HG03439 (cell line): ENCODE data around the gene LPP.

ENCODE experiments used
- ATAC-seq: cut with Tn5 transposase; IDR thresholded peaks from one replicate; pipeline ENCODE4 v1.9.1; 2021; ENCODE audit warnings: mild to moderate bottlenecking, moderate library complexity; ENCODE audit not compliant: unreplicated experiment

LPP gene

DNA sequence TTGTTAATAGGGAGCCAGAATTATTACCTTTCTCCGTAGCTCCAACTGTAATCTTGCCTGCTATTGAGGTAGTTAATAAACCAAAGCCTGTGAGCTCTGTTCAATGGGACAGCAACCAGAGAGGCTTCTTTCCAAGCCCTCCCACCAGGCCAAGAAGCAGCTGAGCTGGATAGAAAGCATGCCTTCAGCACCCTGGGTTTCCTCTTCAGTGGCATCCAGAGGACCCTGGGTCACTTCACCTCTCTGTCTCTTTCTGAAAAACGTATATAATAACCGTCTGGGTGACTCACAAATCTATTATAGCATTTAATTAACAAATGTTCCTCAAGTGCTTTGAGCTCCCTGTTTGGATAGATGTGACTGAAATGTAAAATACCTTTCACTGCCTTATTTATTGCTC lies 420.0 kb downstream of the LPP start:
- ATAC-seq, result no peak

DNA sequence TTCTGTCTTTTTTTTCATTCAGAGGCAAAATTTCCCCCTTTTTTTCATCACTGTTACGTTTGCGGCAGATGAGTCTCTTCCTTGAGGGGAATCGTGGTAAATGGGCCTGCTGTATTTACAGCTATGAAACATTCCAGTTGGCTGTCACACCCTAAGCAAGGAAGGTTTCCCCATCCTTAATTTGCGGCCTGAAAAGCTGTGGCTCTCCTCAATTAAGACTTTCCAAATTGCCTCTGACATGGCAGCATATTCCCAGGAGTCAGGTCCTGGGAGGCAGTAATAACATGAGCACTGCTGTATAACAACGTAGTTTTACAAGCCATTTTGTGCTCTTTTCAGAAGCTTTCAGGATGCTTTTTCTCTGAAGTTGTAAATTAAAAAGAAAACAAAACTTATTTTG lies 420.9 kb downstream of the LPP start:
- no peak for ATAC-seq

DNA sequence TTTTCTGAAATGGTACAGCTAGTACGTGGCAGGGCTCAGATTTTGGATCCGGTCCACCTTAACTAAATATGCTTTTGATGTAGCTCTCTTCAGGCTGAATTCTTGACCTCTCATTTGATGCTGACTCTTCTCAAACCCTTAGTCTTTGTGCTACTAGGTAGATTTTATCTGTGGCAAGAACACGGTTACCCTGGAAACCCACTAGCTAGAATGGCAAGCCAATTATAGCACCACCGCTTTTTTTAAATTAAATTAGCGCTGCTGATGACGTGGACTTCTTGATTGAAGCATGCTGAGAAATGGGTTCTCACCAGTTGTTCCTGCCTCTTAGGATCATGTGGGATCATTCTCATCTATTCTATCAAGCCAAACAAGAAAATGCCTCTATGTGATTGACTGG lies 421.5 kb downstream of the LPP start:
- ATAC-seq, result no peak

DNA sequence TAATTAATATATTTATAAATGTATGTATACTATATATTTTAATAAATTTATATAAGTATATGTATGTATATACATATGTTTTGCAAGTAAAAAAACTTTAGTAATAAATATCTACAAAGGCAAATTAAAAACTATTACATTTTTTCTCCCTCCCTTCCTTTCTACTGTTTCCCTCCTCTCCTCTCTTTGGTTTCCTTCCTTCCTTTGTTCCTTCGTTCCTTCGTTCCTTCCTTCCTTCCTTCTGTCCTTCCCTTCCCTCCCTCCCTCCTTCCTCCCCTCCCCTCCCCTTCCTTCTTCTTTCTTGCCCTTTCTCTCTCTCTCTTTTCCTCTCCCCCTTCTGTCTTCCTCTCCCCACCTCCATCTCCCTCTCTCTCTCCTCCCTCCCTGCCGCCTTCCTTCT lies 423.6 kb downstream of the LPP start:
- ATAC-seq, result no peak

DNA sequence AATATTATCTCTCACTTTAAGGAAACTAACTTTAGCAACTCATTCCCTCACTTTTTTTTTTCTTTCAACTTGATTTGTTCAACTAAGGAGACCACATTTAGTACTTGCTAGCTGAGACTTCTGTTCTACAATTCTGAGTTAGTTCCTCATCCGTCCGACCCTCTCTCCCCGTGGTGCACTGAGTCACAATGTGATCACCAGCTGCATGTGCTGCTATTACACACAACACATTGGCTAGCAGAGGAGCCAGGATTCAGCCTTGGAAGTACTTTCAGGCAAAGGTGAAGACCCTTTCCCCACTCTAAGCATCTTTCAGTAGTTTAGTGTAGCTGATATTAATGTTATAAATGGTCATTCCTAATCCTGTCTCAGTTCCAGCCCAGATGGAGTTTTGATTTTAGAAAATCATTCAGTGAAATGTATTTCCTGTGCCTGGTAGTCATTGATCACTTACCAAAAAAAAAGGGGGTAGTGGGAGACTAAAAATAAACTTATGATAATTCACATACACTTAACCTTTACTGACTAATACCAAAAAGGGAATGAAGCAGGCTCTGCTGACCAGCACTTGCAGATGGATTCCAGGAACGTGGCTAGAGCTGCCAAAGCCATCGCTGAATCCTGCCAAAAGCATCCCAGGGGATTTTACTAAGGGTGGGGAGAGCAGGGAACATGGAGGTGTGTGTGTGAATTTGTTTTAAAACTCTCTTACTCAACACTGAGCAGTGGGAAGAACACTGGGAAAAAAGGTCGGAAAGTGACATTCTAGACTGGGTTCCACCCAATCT lies 424.8 kb downstream of the LPP start:
- no peak for ATAC-seq

DNA sequence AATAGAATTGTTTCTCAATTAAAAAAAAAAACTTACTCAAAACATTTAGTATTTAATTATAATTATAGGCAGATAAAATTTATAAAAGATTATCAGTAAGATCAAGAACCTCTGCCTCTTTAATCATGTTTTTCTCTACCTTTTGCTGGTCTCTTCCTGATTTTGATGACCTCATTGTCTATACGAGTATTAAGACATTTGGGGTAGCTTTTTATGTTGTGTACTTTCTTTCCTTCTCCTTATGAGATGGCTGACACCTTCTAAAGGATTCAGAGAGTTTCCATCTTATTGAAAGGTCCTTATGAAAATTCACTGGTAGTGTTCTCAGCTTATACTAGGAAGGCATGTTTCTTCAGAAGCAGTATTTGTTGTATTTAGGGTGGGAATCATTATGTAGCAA lies 426.3 kb downstream of the LPP start:
- no peak for ATAC-seq

DNA sequence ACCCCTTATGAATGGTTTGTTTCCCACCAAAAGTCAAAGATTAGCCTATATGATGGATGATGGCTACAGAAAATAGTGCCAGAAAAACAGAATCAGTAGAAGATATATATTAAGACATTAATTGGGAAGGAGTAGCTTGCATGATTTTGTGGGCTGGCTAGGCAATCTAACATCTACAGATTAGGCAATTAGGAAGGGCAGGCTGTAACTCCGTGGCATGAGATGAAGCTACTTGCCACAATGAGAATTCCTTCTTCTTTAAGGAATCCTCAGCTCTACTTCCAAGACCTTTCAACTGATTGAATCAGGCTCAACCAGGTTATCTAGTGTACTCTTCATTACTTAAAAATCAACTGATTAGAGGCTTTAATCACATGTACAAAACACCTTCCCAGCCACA lies 426.7 kb downstream of the LPP start:
- ATAC-seq, result no peak

DNA sequence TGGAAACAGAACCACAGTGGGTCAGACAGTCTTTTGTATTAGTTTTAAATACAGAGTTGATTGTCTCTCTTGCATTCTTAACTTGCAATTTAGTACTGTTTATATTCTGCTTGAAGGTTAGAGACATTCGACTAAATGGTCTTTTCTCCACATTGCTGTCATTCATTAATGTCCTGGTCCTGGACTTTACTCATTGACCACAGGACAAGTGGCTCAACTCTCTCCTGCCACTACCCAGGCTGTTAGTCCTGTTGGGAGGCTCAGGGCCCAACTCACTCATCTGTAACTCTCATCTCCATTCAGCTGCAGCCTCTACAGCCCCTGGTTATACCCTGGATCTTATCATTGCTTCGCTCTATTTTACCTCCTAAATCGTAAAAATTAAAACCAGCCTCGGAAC lies 427.4 kb downstream of the LPP start:
- no peak for ATAC-seq

DNA sequence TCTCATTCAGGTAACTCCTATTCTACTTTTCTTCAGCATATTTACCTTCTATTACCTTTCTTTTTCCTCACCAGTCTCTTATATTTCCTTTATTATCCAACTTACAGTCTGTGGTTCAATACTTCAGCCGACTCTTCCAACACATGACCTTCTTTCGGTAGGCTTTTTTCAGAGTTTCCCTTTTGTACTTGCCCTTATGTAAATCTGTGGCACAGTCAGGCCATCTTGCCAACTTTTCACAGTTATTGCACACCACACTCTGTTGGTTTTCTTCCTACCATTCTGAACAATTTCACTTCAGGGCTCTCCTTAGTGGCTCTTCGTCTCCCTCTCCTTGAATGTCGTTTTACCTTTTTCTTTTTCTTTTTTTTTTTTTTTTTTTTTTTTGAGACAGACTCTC lies 427.8 kb downstream of the LPP start:
- ATAC-seq, result no peak

DNA sequence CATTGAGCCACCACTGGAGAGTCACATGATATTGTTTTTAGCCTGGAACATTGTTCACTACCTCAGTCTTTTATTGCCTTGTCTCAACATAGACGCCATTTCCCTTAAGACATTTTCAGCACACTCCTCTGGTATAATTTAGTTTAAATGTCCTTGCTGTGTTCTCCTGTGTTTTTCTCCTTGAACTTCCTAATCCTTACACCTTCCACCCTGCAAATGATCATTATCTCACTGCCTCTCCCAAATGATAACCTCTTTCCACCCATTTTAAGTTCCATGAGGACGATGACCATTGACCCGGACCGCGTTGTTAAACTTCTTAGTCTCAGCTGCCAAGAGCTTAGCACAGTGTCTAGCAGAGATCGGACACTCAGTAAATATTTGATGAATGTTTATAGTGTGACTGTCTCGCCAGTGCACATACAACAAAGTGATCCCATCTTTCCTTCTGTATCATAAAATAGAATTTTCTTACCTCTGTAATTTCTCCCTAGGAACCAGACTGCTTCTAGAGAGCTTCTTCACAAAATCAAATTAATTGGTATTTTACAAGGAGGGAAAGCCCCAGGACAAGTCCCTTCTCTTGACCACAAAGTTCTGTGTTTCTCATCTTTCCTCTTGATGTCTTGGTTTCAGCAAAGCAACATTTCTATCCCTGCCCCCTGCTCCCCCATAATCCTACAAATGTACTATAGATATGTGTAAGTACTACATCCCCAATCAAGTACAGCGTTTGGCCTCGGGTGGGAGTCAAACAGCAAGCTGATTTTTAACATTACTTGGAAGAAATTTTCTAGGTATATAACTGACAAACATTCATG lies 429.6 kb downstream of the LPP start:
- no peak for ATAC-seq

DNA sequence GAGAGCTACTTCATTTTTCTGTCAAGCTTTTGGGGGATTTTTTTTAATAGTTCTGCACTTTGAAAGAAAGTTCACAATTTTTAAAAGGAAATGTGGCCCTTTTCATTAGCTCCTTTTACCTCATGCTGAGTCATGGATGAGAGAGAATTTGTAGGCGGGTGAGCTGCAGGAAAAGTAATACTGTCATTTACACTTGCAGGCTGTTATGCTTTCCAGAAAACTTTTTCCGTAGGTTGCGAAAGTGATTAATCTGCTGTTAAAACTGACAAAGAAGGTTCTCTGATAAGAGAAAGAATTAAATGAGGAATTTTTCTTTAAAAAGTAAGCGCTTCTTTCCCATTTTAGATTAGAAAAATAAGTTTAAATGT lies 430.2 kb downstream of the LPP start:
- no peak for ATAC-seq

DNA sequence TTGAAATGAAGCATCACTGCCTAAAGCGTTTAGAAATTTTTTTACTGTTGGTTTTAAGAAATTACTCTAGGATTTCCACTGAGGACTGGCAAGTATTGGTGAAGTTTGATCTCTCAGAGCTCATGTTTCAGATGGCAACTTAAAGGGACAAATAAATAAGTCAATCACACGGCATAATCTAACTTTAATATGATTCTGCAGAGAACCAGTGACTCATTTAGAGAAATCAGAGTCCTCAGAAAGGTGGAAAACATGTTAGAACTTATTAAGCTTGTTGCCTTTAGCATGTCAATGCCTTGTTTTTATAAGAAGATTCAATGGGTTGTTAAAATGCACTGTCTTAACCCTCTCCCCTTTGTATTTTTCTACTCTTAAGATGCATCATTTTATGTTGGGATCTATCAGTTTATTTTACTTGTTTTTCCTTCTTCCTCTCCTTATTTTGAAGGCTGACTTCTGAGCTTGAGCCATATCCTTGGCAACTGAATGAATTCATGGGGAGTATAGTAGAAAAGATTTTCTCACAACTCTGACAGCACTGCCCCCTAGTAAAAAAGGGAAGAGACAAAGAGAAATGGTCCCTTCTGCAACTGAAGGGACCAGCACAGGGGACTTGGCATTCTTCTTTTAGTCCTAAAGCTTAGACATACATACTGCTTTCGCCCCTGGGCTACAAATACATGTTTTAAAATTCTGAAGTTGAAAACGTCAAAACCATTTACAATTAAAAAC lies 431.2 kb downstream of the LPP start:
- no peak for ATAC-seq

DNA sequence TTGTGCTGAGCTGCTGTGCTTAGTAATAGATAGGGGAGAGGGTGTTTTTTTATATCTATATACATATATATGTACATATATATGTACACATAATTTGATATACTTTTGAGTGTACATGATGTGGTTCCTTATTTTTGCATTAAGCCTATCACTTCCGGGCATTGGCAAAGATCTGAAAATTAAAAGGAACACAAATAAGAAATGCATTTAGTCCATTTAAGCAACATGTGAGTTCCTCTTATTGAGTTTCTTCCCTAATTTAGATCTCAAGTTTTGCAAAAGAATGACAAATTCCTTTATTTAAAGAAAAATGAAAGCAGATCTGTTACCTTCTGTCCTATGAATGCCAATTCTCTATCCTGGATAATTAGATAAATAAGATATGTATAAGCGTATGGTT lies 435.1 kb downstream of the LPP start:
- ATAC-seq, result no peak

DNA sequence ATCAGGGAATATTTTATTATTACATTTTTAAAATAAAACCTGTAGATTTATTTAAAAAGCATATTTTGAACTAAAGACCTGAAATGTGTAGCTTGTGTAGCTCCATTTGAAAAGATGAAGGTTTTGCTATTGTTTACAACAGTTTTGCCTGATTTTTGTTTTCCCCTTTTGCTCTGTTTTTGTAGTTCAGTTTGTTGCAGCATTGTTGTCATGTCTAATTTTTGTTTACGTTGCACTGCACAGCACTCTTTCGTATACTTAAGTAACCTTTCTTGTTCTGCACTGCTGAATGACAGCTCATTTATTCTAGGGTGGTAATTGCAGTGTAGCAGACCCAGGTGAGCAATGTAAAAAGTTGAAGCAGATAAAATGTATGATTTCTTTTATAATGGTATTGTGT lies 435.8 kb downstream of the LPP start:
- no peak for ATAC-seq

DNA sequence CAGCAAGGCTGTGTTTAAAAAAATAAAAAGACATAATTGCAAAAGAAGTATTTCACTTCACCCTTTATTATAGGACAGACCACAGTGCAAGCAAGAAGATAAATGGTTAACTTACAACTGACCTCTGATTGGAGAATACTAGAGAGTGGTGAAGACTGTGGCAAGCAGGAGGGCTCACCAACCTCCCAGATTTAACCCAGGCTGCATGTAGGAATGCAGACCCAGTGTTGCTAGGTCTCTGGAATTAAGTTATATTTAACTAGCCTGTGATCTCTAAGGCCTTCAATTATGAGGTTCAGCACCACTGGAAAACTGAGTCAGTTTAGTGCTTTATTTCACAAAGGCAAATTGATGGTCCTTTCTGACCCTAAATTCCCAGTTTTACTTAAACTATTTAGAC lies 436.6 kb downstream of the LPP start:
- ATAC-seq, result no peak

DNA sequence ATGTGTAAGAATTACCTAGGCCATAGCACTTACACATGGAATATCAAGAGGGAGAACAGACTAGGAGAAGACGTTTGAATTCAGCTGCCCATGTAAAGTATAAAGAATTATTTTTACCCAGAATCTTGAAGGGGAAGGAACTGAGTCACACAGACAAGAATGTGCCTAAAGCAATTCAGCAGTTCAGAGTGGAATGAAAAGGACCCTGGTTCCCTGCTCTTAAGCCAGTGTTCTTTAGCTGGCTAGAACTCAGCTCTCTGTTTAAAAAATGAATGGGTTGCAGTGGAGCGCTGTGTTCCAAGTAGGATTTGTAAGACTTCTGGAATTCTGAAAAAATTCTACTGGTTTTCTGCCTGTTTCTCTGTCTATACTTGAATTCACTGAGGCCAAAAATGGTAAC lies 440.2 kb downstream of the LPP start:
- no peak for ATAC-seq

DNA sequence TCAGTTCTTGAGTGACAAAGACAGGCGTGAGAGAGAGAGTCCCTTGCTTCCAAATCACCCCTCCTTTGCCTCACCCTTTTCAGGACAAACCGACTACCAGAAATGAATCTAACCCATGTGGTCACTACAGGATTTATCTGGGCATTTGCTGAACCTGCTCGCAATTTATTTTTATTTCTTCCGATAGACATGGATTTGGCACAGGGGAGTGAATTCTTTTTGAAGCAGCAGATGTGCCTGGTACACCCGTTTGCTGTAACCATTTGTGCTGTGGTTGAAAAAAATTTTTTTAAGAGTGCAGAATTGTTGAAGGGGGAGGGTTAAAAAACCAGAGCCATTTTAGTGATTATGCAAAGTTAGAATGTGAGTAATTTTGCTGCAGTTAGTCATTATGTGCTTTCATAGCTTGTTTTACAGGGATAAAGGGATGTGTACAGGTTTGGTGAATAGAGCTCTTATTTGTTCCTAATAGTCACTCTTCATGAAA lies 442.0 kb downstream of the LPP start:
- ATAC-seq, result no peak

DNA sequence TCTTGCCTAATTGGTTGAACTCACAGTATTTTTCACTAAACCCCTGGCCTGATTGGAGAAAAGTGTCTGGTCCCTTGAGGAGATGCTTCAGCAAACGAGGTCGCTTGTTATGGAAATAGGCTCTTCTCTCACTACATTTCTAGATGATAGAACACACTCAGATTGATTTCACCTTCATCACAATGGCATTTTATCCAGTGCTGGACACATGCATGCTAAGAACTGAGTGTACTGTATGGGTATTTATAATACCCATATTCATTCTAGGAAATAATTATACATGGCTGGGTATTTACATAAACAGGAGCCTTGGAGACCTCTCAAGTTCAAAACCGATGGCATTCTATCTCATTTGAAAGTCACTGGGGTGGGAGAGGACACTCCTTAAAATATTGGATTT lies 444.9 kb downstream of the LPP start:
- ATAC-seq, result no peak

DNA sequence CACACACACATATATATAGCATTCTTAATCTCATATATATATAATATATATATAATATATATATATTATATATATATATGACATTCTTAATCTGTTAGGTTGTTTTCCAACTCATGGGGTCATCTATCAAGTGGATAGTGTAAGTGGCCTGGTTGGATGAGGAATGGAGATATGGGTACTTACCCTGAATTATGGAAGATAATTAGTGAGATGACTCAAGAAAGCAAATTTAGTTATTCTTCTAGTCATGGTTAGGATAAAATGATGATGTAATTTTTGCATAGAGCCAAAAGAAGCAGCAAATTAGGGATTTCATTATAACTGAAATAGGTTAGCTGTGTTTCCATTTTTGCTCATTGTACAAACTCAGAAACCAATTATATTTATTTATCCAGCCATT lies 448.2 kb downstream of the LPP start:
- ATAC-seq, result no peak

DNA sequence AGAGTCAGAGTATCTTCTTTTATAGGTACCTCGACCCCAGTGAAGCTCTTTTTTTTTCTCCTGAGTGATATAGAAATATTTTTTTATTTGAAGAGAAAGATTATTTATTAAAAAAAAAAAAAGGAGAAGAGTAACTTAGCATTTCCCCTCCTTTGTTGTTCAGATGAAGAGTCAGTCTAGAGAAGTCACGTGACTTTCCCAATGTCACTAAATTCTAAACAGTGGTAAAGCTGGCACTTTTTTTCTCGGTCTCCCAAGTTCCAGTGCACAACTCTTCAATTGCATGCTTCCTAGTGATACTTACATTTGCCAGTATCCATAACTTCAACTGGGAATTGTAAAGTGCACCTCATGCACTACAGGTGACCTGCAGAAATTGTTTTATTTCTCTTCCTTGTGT lies 448.7 kb downstream of the LPP start:
- no peak for ATAC-seq

DNA sequence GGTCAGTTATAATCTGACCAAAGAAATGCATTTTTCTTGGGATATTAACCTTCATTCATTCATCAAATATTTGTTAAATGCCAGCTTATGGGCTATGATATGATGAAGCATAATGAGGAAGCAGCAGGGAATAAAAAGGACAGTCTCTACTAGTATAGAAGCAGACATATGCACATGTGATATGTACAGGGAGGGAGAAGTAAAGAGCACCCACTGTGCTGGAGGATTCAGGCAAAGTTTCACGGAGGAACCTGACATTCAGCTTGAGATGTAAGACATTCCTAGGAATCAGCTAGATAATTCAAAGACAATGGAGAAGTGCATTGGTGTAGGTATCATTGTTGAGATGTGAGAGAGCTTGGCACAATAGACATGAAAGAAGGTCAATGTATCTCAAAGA lies 450.7 kb downstream of the LPP start:
- no peak for ATAC-seq

DNA sequence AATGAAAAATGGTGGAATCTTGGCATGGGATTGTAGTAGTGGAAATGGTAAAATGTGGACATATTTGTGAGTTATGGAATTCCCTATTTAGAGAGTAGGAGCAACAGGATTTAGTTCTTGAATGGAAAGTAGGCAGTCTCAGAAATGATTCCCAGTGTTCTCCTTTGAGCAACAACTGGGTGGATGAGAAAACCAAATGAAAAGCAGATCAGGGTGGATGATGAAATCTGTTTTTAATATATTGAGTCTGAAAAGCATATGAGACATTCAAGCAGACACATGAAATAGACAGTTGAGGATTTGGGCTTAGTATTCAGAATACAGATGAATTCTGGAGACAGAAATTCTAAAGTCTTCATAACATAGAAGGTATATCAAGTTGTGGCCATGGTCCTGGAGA lies 451.3 kb downstream of the LPP start:
- no peak for ATAC-seq
